ENCODE results near the gene USP24. TPM values are rescaled to one million over a fixed set of nuclear protein-coding genes. Genes with fewer than 3 reads are reported as not detected.

The USP24 gene
- polyA plus RNA-seq, 1 of the 3 experiments (the other 2 are of a cell fraction) = 8.1 TPM

- H3K9me3 ChIP-seq = no peaks in the 10 kb centered on the region
Observed at GRCh38 chr1:55056632-55056992, 158.6 kb downstream of the USP24 start.

GRCh38 chr1:55055951-55056631, 159.1 kb downstream of the USP24 start:
- Histone ChIP-seq H3K79me2 (ENCODE audit: insufficient read depth) (no peaks in the 10 kb centered on the region), H3K27me3 (ENCODE audit: insufficient read depth) (no peaks in the 10 kb centered on the region), H3K9ac (no peak overlapping the region), H3K9me2 (no peaks in the 10 kb centered on the region), H3F3A (replicated peaks; ENCODE audit: insufficient read depth) (no peaks in the 10 kb centered on the region), H3K4me2 (no peak overlapping the region), H3K4me1 (ENCODE audit: control insufficient read depth in 1 of 2, insufficient read depth in 2 of 2, low read depth in 1 of 2, low read length in 1 of 2) (peaks cover 0 to 5% of the 10 kb centered on the region in 2 experiments; a peak in 1 of 4 replicates), H3K4me3 (ENCODE audit: low read depth in 2 of 2, low read length in 1 of 2) (no peak overlapping the region), H2AFZ (ENCODE audit: low read depth) (no peak overlapping the region), H3K36me3 (replicated peaks in 1 of 2; ENCODE audit: control insufficient read depth in 1 of 2, insufficient read depth in 2 of 2, low read length in 1 of 2) (no peaks in the 10 kb centered on the region), H3K27ac (ENCODE audit: low read depth in 2 of 2, low read length in 1 of 2) (no peak overlapping the region), H3K9me3 (no peaks in the 10 kb centered on the region), H4K20me1 (ENCODE audit: insufficient read depth) (no peaks in the 10 kb centered on the region)
- POLR2A ChIA-PET = no interaction called here
- TF ChIP-seq FOXJ3 (CRISPR knock-in tag; IDR thresholded peaks at IDR 0.05) (no peak), EP300 (IDR thresholded peaks at IDR 0.05; ENCODE audit: borderline replicate concordance in 1 of 2, low read depth in 1 of 2, low read length in 1 of 2) (no peak), MEF2A (IDR thresholded peaks at IDR 0.05; ENCODE audit: borderline replicate concordance, low read depth) (no peak), EZH2phosphoT487 (IDR thresholded peaks at IDR 0.05; ENCODE audit: borderline replicate concordance, low read depth) (no peak), PBX3 (IDR thresholded peaks at IDR 0.05) (no peak), FOSL2 (IDR thresholded peaks at IDR 0.05; ENCODE audit: borderline replicate concordance, low read depth) (no peak), NRF1 (IDR thresholded peaks at IDR 0.05; ENCODE audit: low read depth, low read length) (no peak), SIN3A (IDR thresholded peaks at IDR 0.05; ENCODE audit: borderline replicate concordance, low read depth, low read length) (no peak)
- no peak for DNase-seq
- CTCF ChIA-PET = interaction anchor here (1.2 kb wide), 1 partner anchor 34 kb away, joined by 3 read pairs; no protein-coding TSS in a partner anchor
- 88% methylated on average over 6 of the region's 42 CpGs for WGBS (ENCODE audit: low lambda C conversion rate)

More at GRCh38 chr1:55056632-55056992, 158.6 kb downstream of the USP24 start:
- Histone ChIP-seq H3K27ac (ENCODE audit: low read depth in 2 of 2, low read length in 1 of 2) (no peak overlapping the region), H3K4me2 (no peak overlapping the region), H3K4me1 (ENCODE audit: control insufficient read depth in 1 of 2, insufficient read depth in 2 of 2, low read depth in 1 of 2, low read length in 1 of 2) (peaks cover 0 to under 1% of the 10 kb centered on the region in 2 experiments; a peak in 1 of 4 replicates), H3F3A (replicated peaks; ENCODE audit: insufficient read depth) (no peaks in the 10 kb centered on the region), H3K9ac (no peak overlapping the region), H3K36me3 (replicated peaks in 1 of 2; ENCODE audit: control insufficient read depth in 1 of 2, insufficient read depth in 2 of 2, low read length in 1 of 2) (no peaks in the 10 kb centered on the region), H3K9me2 (no peaks in the 10 kb centered on the region), H4K20me1 (ENCODE audit: insufficient read depth) (no peaks in the 10 kb centered on the region), H3K79me2 (ENCODE audit: insufficient read depth) (no peaks in the 10 kb centered on the region), H2AFZ (ENCODE audit: low read depth) (no peak overlapping the region), H3K27me3 (ENCODE audit: insufficient read depth) (no peaks in the 10 kb centered on the region), H3K4me3 (ENCODE audit: low read depth in 2 of 2, low read length in 1 of 2) (no peak overlapping the region)
- no peak for DNase-seq
- TF ChIP-seq CHD2 (IDR thresholded peaks at IDR 0.05; ENCODE audit: low read length, partially characterized antibody) (no peak), RAD21 (IDR thresholded peaks at IDR 0.05; ENCODE audit: low read length) (no peak), EZH2phosphoT487 (IDR thresholded peaks at IDR 0.05; ENCODE audit: borderline replicate concordance, low read depth) (no peak), GATA2 (CRISPR knock-in tag; IDR thresholded peaks at IDR 0.05) (no peak), TCF12 (IDR thresholded peaks at IDR 0.05) (no peak), TAF1 (IDR thresholded peaks at IDR 0.05; ENCODE audit: borderline replicate concordance, low read depth, low read length) (no peak), GABPA (IDR thresholded peaks at IDR 0.05; ENCODE audit: low read depth) (no peak)
- WGBS (ENCODE audit: low lambda C conversion rate) = 89% methylated on average over 13 of the region's 20 CpGs
- POLR2A ChIA-PET = no interaction called here
- CTCF ChIA-PET = interaction anchor here (1.2 kb wide), 1 partner anchor 34 kb away, joined by 3 read pairs; no protein-coding TSS in a partner anchor
